HepG2 (cell line): ENCODE measurements around the gene KRTAP5-2.

ENCODE experiments used
- ARNT2 ChIP-seq: sonication (generic); formaldehyde crosslinking; IDR thresholded peaks from 2 replicates; pipeline ENCODE4 v1.8.0; 2022; ENCODE audit warnings: mild to moderate bottlenecking, low read depth, missing genetic modification reagents, moderate library complexity
- CREB3 ChIP-seq: sonication (generic); formaldehyde crosslinking; IDR thresholded peaks from 2 replicates; pipeline ENCODE4 v1.5.0; 2020; ENCODE audit warnings: missing genetic modification reagents
- FOXM1 ChIP-seq: sonication (generic); formaldehyde crosslinking; IDR thresholded peaks from 2 replicates; pipeline ENCODE4 v1.5.0; 2020; ENCODE audit warnings: missing genetic modification reagents
- KMT2B ChIP-seq: IDR thresholded peaks from 2 replicates; pipeline ENCODE4 v1.6.1; 2016; ENCODE audit warnings: missing genetic modification reagents, missing compliant biosample characterization
- MYC ChIP-seq: sonication (generic); formaldehyde crosslinking; IDR thresholded peaks from 2 replicates; pipeline ENCODE4 v1.9.0; 2021; ENCODE audit warnings: missing genetic modification reagents, borderline replicate concordance
- PPARG ChIP-seq: conservative IDR thresholded peaks from 2 replicates; pipeline ENCODE4 v1.6.1; 2016; ENCODE audit warnings: missing biosample characterization, missing genetic modification reagents
- TAF1 ChIP-seq: sonication (generic); formaldehyde crosslinking; IDR thresholded peaks from 2 replicates; pipeline ENCODE4 v1.4.0; 2020; ENCODE audit warnings: missing genetic modification reagents
- ZKSCAN8 ChIP-seq: IDR thresholded peaks from 2 replicates; pipeline ENCODE4 v1.6.1; 2016; ENCODE audit warnings: borderline replicate concordance, missing genetic modification reagents, missing compliant biosample characterization
- ZNF142 ChIP-seq: sonication (generic); formaldehyde crosslinking; IDR thresholded peaks from 2 replicates; pipeline ENCODE4 v1.4.0; 2020; ENCODE audit warnings: missing genetic modification reagents
- ZNF3 ChIP-seq: IDR thresholded peaks from 2 replicates; pipeline ENCODE4 v1.7.0; 2017; ENCODE audit warnings: inconsistent platforms
- TF ChIP-seq, protein P1 (sequence below): sonication (generic); formaldehyde crosslinking; IDR thresholded peaks from 2 replicates; pipeline ENCODE4 v1.5.0; 2020; ENCODE audit warnings: mild to moderate bottlenecking, missing genetic modification reagents, moderate library complexity
- TF ChIP-seq, protein P2 (sequence below): sonication (generic); formaldehyde crosslinking; IDR thresholded peaks from 2 replicates; pipeline ENCODE4 v1.5.0; 2020; ENCODE audit warnings: mild to moderate bottlenecking, missing genetic modification reagents, borderline replicate concordance

DNA sequence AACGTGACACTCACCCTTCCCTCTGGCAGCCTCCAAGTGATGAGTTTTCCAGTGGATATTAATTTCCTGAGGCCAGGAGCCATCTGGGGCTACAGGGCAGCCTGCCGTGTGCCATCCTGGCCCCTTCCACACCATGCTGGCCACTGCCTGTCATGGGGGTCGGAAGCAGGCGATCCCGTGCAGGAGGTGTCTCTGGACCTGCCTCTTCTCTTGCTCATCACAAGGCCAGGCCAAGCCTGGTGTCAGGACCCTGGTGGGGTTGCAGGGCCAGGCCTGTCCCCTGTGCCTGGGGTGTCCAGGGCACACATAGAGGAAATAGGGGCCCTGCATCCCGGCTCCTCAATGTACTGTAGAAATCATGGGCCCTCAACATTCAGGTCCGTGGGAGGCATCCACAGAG is 6.6 kb upstream of the KRTAP5-2 start:
- TF ChIP-seq, protein P1, sequence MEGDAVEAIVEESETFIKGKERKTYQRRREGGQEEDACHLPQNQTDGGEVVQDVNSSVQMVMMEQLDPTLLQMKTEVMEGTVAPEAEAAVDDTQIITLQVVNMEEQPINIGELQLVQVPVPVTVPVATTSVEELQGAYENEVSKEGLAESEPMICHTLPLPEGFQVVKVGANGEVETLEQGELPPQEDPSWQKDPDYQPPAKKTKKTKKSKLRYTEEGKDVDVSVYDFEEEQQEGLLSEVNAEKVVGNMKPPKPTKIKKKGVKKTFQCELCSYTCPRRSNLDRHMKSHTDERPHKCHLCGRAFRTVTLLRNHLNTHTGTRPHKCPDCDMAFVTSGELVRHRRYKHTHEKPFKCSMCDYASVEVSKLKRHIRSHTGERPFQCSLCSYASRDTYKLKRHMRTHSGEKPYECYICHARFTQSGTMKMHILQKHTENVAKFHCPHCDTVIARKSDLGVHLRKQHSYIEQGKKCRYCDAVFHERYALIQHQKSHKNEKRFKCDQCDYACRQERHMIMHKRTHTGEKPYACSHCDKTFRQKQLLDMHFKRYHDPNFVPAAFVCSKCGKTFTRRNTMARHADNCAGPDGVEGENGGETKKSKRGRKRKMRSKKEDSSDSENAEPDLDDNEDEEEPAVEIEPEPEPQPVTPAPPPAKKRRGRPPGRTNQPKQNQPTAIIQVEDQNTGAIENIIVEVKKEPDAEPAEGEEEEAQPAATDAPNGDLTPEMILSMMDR (CRISPR knock-in tag) = no peak
- TF ChIP-seq CREB3 (no peak), ZNF142 (CRISPR knock-in tag) (no peak), ZNF3 (CRISPR knock-in tag) (no peak), TAF1 (no peak), PPARG (CRISPR knock-in tag) (no peak), FOXM1 (CRISPR knock-in tag) (no peak), MYC (CRISPR knock-in tag) (no peak), KMT2B (CRISPR knock-in tag) (no peak), ARNT2 (CRISPR knock-in tag) (no peak), ZKSCAN8 (no peak)
- TF ChIP-seq, protein P2, sequence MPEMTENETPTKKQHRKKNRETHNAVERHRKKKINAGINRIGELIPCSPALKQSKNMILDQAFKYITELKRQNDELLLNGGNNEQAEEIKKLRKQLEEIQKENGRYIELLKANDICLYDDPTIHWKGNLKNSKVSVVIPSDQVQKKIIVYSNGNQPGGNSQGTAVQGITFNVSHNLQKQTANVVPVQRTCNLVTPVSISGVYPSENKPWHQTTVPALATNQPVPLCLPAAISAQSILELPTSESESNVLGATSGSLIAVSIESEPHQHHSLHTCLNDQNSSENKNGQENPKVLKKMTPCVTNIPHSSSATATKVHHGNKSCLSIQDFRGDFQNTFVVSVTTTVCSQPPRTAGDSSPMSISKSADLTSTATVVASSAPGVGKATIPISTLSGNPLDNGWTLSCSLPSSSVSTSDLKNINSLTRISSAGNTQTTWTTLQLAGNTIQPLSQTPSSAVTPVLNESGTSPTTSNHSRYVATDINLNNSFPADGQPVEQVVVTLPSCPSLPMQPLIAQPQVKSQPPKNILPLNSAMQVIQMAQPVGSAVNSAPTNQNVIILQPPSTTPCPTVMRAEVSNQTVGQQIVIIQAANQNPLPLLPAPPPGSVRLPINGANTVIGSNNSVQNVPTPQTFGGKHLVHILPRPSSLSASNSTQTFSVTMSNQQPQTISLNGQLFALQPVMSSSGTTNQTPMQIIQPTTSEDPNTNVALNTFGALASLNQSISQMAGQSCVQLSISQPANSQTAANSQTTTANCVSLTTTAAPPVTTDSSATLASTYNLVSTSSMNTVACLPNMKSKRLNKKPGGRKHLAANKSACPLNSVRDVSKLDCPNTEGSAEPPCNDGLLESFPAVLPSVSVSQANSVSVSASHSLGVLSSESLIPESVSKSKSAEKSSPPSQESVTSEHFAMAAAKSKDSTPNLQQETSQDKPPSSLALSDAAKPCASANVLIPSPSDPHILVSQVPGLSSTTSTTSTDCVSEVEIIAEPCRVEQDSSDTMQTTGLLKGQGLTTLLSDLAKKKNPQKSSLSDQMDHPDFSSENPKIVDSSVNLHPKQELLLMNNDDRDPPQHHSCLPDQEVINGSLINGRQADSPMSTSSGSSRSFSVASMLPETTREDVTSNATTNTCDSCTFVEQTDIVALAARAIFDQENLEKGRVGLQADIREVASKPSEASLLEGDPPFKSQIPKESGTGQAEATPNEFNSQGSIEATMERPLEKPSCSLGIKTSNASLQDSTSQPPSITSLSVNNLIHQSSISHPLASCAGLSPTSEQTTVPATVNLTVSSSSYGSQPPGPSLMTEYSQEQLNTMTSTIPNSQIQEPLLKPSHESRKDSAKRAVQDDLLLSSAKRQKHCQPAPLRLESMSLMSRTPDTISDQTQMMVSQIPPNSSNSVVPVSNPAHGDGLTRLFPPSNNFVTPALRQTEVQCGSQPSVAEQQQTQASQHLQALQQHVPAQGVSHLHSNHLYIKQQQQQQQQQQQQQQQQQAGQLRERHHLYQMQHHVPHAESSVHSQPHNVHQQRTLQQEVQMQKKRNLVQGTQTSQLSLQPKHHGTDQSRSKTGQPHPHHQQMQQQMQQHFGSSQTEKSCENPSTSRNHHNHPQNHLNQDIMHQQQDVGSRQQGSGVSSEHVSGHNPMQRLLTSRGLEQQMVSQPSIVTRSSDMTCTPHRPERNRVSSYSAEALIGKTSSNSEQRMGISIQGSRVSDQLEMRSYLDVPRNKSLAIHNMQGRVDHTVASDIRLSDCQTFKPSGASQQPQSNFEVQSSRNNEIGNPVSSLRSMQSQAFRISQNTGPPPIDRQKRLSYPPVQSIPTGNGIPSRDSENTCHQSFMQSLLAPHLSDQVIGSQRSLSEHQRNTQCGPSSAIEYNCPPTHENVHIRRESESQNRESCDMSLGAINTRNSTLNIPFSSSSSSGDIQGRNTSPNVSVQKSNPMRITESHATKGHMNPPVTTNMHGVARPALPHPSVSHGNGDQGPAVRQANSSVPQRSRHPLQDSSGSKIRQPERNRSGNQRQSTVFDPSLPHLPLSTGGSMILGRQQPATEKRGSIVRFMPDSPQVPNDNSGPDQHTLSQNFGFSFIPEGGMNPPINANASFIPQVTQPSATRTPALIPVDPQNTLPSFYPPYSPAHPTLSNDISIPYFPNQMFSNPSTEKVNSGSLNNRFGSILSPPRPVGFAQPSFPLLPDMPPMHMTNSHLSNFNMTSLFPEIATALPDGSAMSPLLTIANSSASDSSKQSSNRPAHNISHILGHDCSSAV (CRISPR knock-in tag) = no peak
